DMS53 (cell line): ENCODE data around the gene NFX1.
"Not testable (repeated sequence)": the region's sequence is repeated elsewhere in the genome, so short reads cannot be mapped to it uniquely, and the experiment has no call there.

Experiments
- DNase-seq: peaks from one replicate; lab custom pipeline; 2025; lab: John Stamatoyannopoulos, UW

The NFX1 gene

GRCh38 chr9:33364127-33364526, 73.8 kb downstream of the NFX1 start:
- no peak for DNase-seq

- not testable (repeated sequence) for DNase-seq
Observed at GRCh38 chr9:33364814-33365213, 74.5 kb downstream of the NFX1 start.

- no peak for DNase-seq
Observed at GRCh38 chr9:33366979-33367480, 76.7 kb downstream of the NFX1 start.

- no peak for DNase-seq
Observed at GRCh38 chr9:33372900-33373299, 82.6 kb downstream of the NFX1 start.

GRCh38 chr9:33374190-33374589, 83.9 kb downstream of the NFX1 start:
- DNase-seq = no peak

- DNase-seq = peak; percentile 92
Observed at GRCh38 chr9:33374634-33375237, 84.4 kb downstream of the NFX1 start.

- no peak for DNase-seq
Observed at GRCh38 chr9:33375238-33375840, 85.0 kb downstream of the NFX1 start.

- no peak for DNase-seq
Observed at GRCh38 chr9:33375841-33376321, 85.6 kb downstream of the NFX1 start.

GRCh38 chr9:33377089-33377715, 86.9 kb downstream of the NFX1 start:
- peak; percentile 52 for DNase-seq

GRCh38 chr9:33378121-33378795, 87.9 kb downstream of the NFX1 start:
- DNase-seq = no peak

- peak; percentile 22 for DNase-seq
Observed at GRCh38 chr9:33379666-33380389, 89.5 kb downstream of the NFX1 start.

- peak; percentile 28 for DNase-seq
Observed at GRCh38 chr9:33380390-33381094, 90.2 kb downstream of the NFX1 start.

- DNase-seq = no peak
Observed at GRCh38 chr9:33381231-33381791, 91.0 kb downstream of the NFX1 start.

GRCh38 chr9:33382397-33382796, 92.1 kb downstream of the NFX1 start:
- not testable (repeated sequence) for DNase-seq

GRCh38 chr9:33383396-33383795, 93.1 kb downstream of the NFX1 start:
- not testable (repeated sequence) for DNase-seq

GRCh38 chr9:33385536-33385935, 95.2 kb downstream of the NFX1 start:
- DNase-seq = not testable (repeated sequence)

- DNase-seq = not testable (repeated sequence)
Observed at GRCh38 chr9:33385979-33386640, 95.8 kb downstream of the NFX1 start.

- DNase-seq = not testable (repeated sequence)
Observed at GRCh38 chr9:33386641-33386996, 96.3 kb downstream of the NFX1 start.

- DNase-seq = not testable (repeated sequence)
Observed at GRCh38 chr9:33386998-33387397, 96.7 kb downstream of the NFX1 start.
